Left lung (tissue), 10 donors: ENCODE measurements around the gene RANGAP1. TPM values are rescaled to one million over a fixed set of nuclear protein-coding genes. Genes with fewer than 3 reads are reported as not detected.
"Not testable (repeated sequence)": the region's sequence is repeated elsewhere in the genome, so short reads cannot be mapped to it uniquely, and the experiment has no call there.

Experiments
- ATAC-seq: fragments of 200-7000 bp; cut with Tn5 transposase; one replicate; pipeline ENCODE4 v1.9.1; 2020; ENCODE audit warnings: moderate library complexity
- DNase-seq, 4 donors: peaks; one replicate each; pipeline ENCODE4 v3.0.0-alpha.2; 2013 to 2020
- H3K27ac ChIP-seq, 2 donors: fragments of 200-600 bp; sonication (generic) in 1 of 2; one replicate each; pipeline versions ENCODE4 v1.5.0 to v1.8.0; 2020 to 2021
- H3K27me3 ChIP-seq, 2 donors: fragments of 200-600 bp; sonication (generic) in 1 of 2; one replicate each; pipeline versions ENCODE4 v1.5.0 to v1.8.0; 2020 to 2021
- H3K36me3 ChIP-seq, 2 donors: fragments of 200-600 bp; sonication (generic) in 1 of 2; one replicate each; pipeline versions ENCODE4 v1.5.0 to v1.8.0; 2020 to 2021
- H3K4me1 ChIP-seq, 2 donors: fragments of 200-600 bp; one replicate each; pipeline ENCODE4 v1.8.0; 2021
- H3K4me3 ChIP-seq, 2 donors: fragments of 200-600 bp; sonication (generic) in 1 of 2; one replicate each; pipeline versions ENCODE4 v1.5.0 to v1.8.0; 2020 to 2021; ENCODE audit warnings: mild to moderate bottlenecking in 1 of 2
- H3K9me3 ChIP-seq, 2 donors: fragments of 200-600 bp; sonication (generic) in 1 of 2; one replicate each; pipeline versions ENCODE4 v1.5.0 to v1.8.0; 2020 to 2021
- CTCF ChIP-seq, 2 donors: fragments of 200-600 bp; sonication (generic) in 1 of 2; IDR thresholded peaks; one replicate each; pipeline versions ENCODE4 v1.5.0 to v1.8.0; 2021; ENCODE audit warnings: antibody characterized with exemption in 2 of 2
- intact Hi-C, 2 donors: fragments of 100-400 bp; cut with DNase I; formaldehyde crosslinking; loops; one replicate each; pipeline versions ENCODE4 v1.11.2 to v1.14.2; 2022
- polyA plus RNA-seq, 6 donors: library from polyadenylated mRNA; unstranded; fragments of 120-200 nt; gene quantifications; one replicate each; pipeline ENCODE4 v1.2.1, GENCODE V29; 2013; ENCODE audit not compliant: insufficient read length in 6 of 6
- total RNA-seq, 2 donors: library from RNA; stranded (reverse); fragmentation: NEBNext Ultra II Directional; extraction: Animal tissue kit (Norgen Biotek cat#: 25700); gene quantifications; one replicate each; pipeline ENCODE4 v1.2.1, GENCODE V29; 2021
- donor health status: DM: no; HTN: yes; CAD: no.
- donor health status: DM: no; HTN: no; CAD: no.

RANGAP1 gene
- total and polyA plus RNA-seq, 8 donors = 35.0 to 65.8 (median 40.1) TPM

GRCh38 chr22:41300661-41301060 lies 14.7 kb upstream of the RANGAP1 start:
- Histone ChIP-seq H3K27ac (peak overlapping the region; percentile 84 to 86), H3K9me3 (no peaks in the 10 kb centered on the region), H3K4me3 (peak overlapping the region in 1 of 2 donors; percentile 93), H3K4me1 (peaks cover 3 to 19% of the 10 kb centered on the region in 2 donors), H3K36me3 (no peaks in the 10 kb centered on the region), H3K27me3 (no peaks in the 10 kb centered on the region)
- intact Hi-C loops = no loop called here
- no peak for ATAC-seq
- no peak for TF ChIP-seq CTCF (IDR thresholded peaks at IDR 0.05)
- peak in 1 of 4 donors; percentile 5 for DNase-seq

GRCh38 chr22:41296826-41297667 lies 11.1 kb upstream of the RANGAP1 start:
- H3K27ac ChIP-seq = no peak overlapping the region
- intact Hi-C loops = no loop called here
- TF ChIP-seq CTCF (IDR thresholded peaks at IDR 0.05) = no peak
- H3K9me3 ChIP-seq = no peaks in the 10 kb centered on the region
- no peaks in the 10 kb centered on the region for H3K27me3 ChIP-seq
- ATAC-seq (no peak), DNase-seq (peak in 1 of 4 donors; percentile 4)
- peaks cover 3 to 6% of the 10 kb centered on the region in 2 donors for H3K4me1 ChIP-seq
- no peaks in the 10 kb centered on the region for H3K36me3 ChIP-seq
- H3K4me3 ChIP-seq = no peak overlapping the region

GRCh38 chr22:41294816-41295215 lies 8.8 kb upstream of the RANGAP1 start:
- ATAC-seq, H3K27ac ChIP-seq, H3K4me3 ChIP-seq, H3K9me3 ChIP-seq, H3K36me3 ChIP-seq, intact Hi-C loops, H3K27me3 ChIP-seq, H3K4me1 ChIP-seq: not testable (repeated sequence)
- peak in 1 of 4 donors; percentile 49 for DNase-seq

- no peak overlapping the region for H3K4me3 ChIP-seq
- peaks cover 6 to 26% of the 10 kb centered on the region in 2 donors for H3K4me1 ChIP-seq
- H3K36me3 ChIP-seq = no peaks in the 10 kb centered on the region
- H3K27ac ChIP-seq = no peak overlapping the region
- no peak for TF ChIP-seq CTCF (IDR thresholded peaks at IDR 0.05)
- intact Hi-C loops = no loop called here
- peak in 1 of 4 donors; percentile 39 for DNase-seq
- H3K9me3 ChIP-seq = no peaks in the 10 kb centered on the region
- ATAC-seq = no peak
- H3K27me3 ChIP-seq = no peaks in the 10 kb centered on the region
These were observed 4.6 kb upstream of the RANGAP1 start for GRCh38 chr22:41290262-41291221.

- intact Hi-C loops = no loop called here
- Histone ChIP-seq H3K36me3 (peaks cover 0 to 3% of the 10 kb centered on the region in 2 donors), H3K27ac (peak overlapping the region in 1 of 2 donors; percentile 92), H3K9me3 (no peaks in the 10 kb centered on the region), H3K4me1 (peaks cover 10 to 35% of the 10 kb centered on the region in 2 donors), H3K4me3 (no peak overlapping the region), H3K27me3 (no peaks in the 10 kb centered on the region)
- DNase-seq = no peak
- no peak for TF ChIP-seq CTCF (IDR thresholded peaks at IDR 0.05)
- ATAC-seq = no peak
These were observed 3.7 kb upstream of the RANGAP1 start for GRCh38 chr22:41289671-41290070.
